Measurements from ENCODE around the gene RNF166.
A peak's percentile ranks its signal among the peaks of the same experiment; 100 is the strongest.

Gene RNF166

DNA sequence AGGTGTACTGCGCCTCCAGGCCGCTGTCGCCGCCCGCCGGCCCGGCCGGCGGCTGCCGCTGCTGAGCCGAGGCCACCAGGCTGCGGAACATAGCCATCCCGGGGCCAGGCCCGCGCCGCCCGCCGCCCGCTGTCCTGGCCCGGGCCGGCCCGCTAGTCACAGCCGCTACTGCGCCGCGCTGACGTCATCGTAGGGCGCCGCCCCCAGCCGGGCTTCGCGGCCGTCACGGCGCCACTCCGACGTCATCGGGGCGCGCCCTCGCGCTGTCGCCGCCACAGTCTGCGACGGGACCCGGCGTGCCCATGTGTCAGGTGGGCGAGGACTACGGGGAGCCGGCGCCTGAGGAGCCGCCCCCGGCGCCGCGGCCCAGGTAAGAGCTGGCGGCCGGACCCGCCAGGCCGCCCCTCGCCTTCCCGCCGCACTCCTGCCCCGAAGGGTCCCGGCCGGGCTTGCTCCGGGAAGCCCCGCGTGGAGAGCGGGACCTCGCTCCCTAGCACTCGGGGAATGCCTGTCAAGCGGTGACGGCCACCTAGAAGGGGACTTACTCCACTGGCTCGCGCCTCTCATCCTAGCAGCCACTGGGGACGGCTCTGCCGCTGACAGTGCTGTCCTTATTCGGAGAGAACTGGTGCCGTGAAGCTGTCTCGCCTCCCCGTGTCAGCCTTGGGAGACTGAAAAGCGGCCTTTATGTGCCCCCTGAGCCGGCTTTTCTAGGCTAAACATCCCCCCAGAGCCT lies at the start of gene RNF166, which contains the start of gene CTU2:
TSS of gene RNF166 (minus strand) at position 180 of the 736 bp plus-strand sequence. CDS start at position 97, 83 bp downstream.
TSS of gene CTU2 (plus strand) at position 275 of the 736 bp plus-strand sequence. CDS start at position 303, 28 bp downstream.
- DNase-seq, result peak; percentile 38 to 76

DNA sequence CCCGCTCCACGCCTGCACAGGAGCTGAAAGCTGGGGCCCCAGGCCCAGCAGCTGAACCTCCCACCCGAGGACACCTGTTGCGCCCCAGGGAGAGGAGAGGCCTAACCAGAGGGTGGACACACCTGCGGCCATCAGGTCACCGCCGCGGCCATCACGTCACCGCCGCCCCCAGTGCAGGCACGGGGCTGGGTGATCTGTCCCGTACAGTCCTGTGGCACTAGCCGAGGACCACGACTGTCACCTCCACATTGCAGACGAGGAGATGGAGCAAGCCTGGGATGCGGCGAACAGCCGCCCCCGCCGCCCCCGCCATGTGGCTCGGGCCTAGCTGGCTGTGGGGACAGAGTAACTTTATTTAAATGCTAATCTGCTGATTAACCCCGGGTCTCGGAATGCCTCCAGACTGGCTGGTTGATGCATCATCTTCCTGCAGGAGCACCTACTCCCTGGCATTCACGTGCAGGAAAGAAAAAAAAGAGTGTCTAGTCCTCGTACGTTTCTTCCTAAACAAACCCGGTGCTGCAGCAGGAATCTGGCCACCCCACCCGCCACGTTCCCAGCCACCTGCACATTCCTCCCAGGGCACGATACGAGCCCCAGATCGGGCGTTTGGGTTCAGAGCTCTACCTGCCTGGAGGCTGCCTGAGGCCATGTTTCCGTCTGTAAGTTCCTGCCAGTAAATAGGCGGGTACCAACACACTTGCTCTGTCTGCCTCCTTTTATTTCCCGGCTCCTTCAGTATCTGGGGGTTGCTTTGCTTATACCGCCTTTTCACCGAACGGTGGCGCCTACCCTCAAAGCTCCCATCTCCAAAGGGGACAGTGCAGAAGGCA lies 48.9 kb upstream of the RNF166 start:
- DNase-seq, result no peak

DNA sequence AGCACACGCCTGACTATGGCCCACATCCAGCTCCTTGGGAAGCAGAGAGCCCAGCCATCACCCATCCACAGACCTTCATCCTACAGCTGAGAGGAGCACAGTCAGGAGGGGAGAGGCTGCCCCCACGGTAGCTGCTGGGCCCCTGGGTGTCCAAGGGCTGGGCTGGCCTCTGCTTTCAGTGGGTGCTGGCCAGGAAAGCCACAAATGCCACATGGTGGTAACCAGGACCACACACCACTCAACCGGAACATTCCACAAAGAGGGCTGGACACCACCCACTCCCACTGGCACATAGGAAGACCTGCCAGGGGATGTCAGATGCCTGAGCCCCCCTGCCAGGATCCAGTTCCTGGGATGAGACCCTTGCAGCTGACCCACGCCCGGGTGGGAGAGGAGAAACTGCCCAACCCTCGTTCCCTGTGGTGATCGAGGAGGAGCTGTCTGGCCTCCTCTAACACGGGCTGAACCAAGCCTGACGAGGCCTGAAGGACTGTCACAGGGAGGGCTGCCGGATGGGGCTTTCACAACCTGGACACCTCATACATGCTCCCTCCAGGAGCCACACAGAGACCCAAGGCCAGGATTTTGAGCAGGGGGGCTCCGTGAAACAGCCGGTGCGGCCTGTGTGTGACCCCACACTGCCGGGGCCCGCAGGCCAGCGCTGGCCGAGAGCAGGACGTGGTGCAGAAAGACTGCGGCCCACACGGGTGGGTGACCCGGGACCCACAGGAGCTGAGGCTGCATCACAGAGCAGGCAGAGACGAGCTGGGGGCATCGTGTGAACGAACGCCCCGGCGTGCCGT lies 48.1 kb upstream of the RNF166 start:
- no peak for DNase-seq

DNA sequence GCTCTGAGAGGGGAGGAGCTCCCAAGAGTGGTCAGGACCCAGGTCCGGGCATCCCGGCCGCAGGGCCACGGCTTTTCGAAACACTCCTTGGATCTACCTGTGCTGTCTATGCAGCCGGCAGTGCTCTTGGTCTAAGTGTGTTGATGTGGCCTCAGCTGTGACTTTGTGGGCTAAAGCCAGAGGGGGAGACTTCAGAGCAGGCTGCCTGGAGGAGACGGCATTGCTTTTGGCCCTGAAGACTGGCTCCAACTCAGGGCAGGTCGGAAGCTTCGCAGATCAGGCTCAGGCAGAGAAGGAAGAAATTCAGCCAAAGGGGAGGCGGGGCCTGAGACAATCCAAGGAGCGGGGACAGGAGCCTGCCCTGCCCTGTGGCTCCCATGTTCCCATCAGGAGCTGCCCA lies 47.4 kb upstream of the RNF166 start:
- no peak for DNase-seq

DNA sequence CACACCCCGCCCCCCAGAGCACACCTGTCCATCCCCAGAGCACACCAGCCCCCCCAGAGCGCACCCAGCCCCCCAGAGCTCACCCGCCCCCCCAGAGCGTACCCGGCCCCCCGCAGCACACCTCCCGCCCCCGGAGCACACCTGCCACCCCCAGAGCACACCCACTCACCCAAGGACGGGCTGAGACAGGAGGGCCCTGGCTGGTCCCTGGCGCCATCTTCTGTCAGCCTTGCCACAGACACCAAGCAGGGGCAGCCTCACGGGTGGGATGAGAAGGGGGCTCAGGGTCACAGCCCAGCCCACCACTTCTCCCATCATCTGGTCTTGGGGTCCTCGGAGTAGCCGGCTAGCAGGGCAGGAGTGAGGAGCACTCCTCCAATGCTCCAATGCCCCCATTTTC lies 47.0 kb upstream of the RNF166 start:
- DNase-seq, result no peak

DNA sequence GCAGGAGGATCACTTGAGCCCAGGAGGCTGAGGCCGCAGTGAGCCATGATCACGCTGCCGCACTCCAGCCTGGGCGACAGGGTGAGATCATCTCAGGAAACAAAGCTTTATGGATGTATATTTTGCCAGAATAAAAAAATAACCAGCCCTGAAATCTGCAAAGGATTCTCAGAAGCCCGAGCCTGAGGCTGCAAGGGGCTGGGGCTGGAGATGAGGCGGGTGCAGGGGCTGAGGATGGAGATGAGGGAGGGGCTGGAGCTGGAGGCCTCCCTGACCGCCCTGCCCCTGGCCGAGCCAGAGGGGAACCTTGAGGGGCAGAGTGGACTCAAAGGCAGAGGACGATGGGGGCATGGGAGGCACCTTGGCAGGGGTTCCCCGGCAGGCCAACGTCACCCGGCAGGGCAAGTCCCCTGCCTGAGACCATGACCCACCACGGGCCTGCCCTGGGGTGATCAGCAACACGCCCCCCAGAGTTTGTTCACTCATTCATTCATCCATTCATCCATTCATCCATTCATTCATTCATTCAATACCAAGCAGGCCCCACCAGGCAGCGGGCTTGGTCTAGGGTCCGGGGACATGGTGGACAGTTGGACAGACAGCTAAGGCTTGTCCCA lies 46.3 kb upstream of the RNF166 start:
- DNase-seq, result no peak

DNA sequence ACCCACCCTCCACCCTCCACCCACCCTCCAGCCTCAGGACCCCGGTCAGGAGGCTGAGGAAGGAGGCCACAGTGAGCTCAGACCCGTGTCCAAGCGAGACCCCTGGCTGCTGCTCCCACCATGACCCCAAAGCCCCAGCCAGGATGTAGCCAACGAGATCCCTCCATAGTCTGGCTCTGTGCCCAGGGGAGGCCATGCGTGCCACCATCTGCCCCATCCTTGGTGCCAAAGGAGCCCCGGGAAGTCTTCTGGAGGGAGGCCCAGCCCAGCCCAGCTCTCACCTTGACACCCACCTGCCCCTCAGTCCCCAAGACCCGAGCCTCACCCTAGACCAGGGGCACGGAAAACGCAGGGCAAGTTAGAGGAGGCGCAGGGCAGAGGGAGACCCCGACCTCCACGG lies 44.6 kb upstream of the RNF166 start:
- DNase-seq, result no peak

DNA sequence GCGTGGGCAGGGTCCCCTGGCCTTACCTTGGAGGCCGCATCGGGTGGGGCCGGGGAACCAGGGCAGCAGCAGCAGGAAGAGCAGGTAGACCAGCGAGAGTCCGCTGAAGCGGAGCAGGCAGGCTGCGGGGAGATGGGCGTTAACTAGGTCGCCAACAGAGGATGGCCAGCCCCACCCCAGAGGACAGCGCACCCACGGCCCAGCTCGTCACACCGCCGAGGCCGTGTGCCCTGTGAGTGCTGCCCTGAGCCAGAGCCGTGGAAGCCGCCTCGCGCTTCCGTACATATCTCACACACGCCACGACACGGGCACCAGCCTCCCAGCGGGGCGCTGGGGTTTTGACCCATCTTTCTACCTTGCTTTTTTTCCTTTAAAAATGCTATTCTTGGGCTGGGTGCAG lies 43.1 kb upstream of the RNF166 start:
- DNase-seq, result no peak

DNA sequence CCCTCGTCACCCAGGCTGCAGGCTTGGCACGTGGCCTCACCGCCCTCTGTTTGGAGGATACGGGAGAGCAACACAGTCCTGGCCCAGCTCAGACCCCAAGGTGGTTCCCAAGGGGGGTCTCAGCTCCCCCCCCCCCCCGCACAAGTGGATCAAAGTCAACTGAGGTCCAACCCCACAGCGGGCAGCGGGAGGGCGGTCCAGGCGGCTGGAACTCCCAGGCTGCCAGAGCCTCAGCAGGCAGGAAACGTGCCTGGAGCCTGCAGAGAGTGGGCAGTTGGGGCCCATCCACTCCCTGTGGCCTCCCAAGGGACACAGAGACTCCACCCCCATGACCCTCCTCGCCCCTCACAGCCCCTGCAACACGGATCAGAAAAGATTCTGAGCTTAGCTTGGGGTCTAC lies 42.2 kb upstream of the RNF166 start:
- DNase-seq, result no peak

DNA sequence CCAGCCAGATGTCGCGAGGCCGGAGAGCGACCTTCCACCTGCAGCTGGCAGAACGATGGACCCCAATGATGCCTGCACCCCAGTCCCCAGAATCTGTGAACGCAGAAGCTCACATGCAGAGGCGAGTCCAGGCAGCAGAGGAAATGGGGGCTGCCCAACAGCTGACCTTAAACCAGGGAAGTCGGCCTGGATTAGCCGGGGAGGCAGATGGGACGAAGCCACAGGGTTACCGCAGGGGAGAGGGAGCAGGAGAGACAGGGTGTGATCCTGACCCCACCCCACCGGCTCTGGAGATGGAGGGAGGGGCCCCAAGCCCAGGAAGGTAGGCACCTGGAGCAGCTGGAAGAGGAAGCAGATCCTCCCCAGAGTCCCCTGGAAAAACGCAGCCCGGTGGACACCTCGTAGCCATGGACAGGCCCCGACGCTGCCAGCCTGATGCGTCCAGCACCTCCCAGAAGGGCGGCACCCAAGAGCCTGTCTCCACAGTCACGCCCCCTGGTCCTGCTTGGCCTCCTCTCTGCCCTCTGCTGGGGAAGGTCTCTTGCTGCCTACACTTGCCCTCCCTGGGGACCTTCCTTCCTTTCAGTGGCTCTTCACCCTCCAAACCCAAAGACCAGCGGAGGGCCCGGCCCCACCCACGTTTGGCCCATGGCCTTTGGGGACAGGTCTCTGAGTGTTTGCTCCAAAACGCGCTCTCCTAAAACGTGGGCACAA lies 41.5 kb upstream of the RNF166 start:
- DNase-seq, result peak; percentile 11 to 74

DNA sequence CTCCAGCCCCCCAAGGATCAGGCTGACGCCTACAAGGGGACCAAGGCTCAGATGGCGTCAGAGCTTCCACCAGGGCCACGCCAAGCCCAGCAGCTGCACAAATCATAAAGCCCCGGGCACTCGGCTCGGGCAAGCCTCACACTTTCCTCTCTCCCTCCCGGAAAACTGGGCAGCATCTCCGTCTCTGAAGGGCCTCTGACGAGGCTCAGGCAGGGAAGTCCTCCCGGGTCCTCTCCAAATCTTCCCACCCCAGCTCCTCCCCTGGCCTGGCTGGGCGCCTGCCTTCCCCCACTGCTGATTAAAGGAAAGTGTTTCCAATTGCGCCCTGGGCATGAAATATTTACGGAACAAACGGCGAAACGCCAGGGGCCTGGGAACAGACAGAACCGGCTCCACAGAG lies 40.3 kb upstream of the RNF166 start:
- DNase-seq, result no peak

GRCh38 chr16:88744577-88745521 lies 38.6 kb upstream of the RNF166 start:
- DNase-seq, result no peak

GRCh38 chr16:88743693-88744576 lies 37.7 kb upstream of the RNF166 start:
- DNase-seq, result peak; percentile 8 to 27

DNA sequence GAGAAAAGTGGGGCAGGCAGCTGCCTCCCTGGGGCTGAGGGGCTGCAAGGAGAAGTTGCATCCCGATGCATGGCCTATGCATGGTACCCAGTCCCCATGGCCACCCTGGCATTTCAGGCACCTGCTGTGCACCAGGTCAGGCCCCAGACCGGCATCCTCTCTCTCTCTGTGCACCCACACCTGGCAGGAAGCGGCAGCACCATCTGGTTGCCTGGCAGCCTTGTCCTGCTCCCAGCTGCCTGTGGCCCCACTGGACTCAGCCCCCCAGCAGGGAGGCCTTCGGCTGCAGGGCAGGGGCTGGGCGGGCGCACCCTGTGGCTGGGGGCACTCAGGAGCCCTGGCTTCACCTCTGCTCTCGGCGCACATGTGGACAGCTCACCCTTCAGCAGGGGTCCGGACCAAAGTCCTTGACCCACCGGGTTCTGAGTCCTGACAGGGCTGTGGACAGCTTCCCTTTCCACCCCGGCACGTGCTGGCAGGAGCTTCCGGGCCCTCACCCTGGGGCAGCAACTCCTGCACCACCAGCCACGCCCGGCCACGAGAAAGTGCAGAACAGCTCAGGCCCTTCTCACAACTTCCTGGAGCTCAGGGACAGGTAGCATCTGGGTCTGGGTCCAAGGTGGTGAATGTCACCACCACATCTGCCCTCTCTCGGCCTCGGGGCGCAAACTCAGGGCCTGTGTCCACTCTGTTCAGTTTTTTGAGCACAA lies 36.8 kb upstream of the RNF166 start:
- no peak for DNase-seq

DNA sequence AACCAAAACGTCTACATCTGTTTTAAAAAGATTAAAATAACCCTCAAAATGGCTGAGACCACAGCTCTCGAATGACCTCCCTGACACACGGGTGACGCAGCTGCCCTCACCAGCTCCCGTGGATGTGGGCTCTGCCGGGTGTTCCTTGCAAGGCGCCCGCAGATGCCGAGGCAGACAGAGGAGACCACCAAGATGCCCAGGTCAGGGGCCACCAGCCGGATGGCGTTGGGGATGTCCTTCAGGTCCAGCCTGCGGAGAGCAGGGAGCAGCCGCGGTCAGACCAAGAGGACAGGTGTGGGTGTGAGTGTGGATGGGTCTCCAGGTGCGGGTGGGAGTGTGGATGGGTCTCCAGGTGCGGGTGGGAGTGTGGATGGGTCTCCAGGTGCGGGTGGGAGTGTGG lies 35.2 kb upstream of the RNF166 start:
- DNase-seq, result no peak

- DNase-seq, result no peak
These were observed 34.5 kb upstream of the RNF166 start for GRCh38 chr16:88740727-88741055.

DNA sequence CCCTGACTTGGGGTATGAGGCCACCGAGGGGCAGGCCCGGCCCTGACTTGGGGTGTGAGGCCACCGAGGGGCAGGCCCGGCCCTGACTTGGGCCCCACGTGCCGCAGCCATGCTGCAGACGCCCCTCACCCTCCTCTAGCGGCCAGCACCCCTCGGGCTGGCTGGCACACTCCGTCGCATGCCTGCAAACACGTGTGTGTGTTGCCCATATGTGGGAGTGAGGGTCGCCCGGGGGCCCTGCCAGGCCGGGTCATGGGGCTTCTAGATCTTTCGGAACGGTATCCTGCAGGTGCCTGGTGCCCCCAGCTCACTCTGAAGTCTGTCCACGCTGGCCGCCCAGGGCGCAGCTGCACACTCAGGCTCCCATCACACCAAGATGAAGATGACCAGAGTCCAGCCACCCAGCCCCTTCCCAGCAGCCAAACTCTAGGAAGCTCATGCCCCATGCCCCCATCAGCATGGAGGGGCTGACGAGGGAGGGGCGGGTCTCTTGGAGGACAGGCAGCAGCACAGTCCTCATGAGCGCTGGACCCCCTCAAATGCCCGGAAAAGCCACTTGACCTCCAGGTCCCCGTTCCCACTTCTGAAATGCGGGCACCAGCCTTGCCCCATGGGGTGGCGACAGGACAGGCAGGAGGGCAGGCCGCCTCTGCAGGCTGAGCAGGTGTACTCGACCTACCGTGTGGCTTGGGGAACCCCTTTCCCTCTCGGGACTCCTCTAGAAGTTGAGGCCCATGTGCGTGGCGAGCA lies 33.9 kb upstream of the RNF166 start:
- no peak for DNase-seq

- no peak for DNase-seq
These were observed 33.1 kb upstream of the RNF166 start for GRCh38 chr16:88739139-88739976.
